ENCODE data around the gene MYCBP.

Gene MYCBP

GRCh38 chr1:38819040-38819439 lies 54.1 kb downstream of the MYCBP start:
- DNase-seq = no peak

- DNase-seq = peak in 1 of 2 donors; percentile 28
These were observed 54.8 kb downstream of the MYCBP start for GRCh38 chr1:38818175-38818976.

GRCh38 chr1:38817267-38818174 lies 55.6 kb downstream of the MYCBP start:
- DNase-seq = no peak

GRCh38 chr1:38815903-38816627 lies 57.1 kb downstream of the MYCBP start:
- peak in 1 of 2 donors; percentile 45 for DNase-seq

GRCh38 chr1:38814984-38815464 lies 58.1 kb downstream of the MYCBP start:
- DNase-seq = no peak

- no peak for DNase-seq
These were observed 58.6 kb downstream of the MYCBP start for GRCh38 chr1:38814444-38814983.

- no peak for DNase-seq
These were observed 60.2 kb downstream of the MYCBP start for GRCh38 chr1:38812981-38813380.
